GM18873 (cell line): ENCODE data around the gene HDAC4.

Experiments
- ATAC-seq: cut with Tn5 transposase; IDR thresholded peaks from one replicate; pipeline ENCODE4 v1.9.1; 2021; ENCODE audit warnings: mild to moderate bottlenecking, moderate library complexity, moderate number of reproducible peaks; ENCODE audit not compliant: unreplicated experiment, low FRiP score

The HDAC4 gene

GRCh38 chr2:239398521-239398921 lies 2.3 kb downstream of the HDAC4 start:
- no peak for ATAC-seq

GRCh38 chr2:239397931-239398471 lies 2.8 kb downstream of the HDAC4 start:
- ATAC-seq = no peak

DNA sequence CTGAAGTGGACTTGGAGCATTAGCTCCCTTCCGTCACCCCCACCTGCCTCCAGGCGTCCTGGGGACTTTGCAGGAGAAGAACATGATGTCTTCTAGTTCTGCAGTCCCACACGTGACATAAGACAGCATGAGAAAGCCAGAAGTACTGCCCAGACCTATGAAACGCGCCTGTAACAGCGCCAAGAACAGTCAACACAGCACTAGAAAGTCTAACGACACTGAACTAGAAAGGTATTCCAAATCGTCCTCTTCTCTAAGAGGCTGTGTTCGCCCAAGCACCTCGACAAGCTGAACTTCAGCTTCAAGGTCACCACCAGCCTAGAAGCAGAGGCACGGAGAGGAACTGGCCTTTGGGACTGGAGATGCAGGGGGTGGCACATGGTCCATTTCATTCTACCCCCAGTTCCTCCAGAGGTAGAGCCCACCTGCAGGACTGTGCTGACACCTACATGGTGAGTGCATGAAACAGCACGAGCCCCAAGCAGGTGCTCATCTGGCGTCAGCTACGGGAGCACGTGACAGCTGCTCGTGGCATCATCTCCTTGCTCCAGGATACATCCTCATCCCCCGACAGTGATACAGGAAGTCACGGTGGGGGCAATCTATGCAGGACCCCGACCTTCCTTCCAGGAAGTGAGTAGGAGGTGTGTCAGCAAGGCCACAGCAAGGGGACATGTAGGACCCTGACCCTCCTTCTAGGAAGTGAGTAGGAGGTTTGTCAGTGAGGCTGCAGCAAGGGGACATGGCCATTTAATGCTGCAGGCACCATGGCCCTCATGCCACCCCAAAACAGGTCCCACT lies 3.7 kb downstream of the HDAC4 start:
- no peak for ATAC-seq

DNA sequence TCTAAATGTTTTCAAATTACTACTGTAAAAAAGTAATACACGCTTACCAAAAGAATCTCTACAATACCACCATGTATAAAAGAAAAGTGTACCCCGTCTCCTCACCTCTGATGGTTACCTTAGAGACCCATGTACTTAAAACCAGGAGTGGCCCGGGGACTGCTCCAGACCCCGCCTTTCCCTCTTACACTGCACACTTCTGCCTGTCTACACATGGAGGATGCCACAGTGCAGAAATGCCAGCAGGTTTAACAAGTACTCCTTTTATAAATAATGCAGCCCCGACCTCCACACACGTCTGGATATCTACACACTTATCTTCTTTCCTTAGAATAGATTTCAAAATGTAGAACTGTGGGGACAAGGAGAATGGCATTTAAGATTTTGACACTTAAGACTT lies 5.3 kb downstream of the HDAC4 start:
- no peak for ATAC-seq

DNA sequence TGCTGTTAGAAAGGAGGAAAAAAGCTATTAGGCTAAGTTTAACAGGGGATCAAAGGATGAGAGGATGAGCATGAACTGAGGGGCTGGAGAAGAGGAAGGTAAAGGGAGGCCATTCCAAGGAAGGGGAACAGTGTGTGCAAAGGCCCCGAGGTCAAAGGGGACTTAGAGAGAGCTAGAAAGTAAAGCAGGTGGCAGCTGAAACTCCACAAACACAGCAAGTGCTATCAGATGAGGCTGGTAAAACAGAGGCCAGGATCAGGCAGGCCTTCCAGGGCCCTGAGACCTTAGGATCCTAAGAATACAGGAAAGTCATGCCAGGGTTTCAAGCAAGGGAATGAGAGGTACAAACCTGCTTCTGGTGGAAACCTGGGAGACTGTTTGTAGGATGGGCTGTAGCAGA lies 5.8 kb downstream of the HDAC4 start:
- no peak for ATAC-seq

GRCh38 chr2:239394346-239394945 lies 6.4 kb downstream of the HDAC4 start:
- ATAC-seq = no peak

GRCh38 chr2:239393941-239394340 lies 6.9 kb downstream of the HDAC4 start:
- ATAC-seq = no peak

- no peak for ATAC-seq
Observed at GRCh38 chr2:239393388-239393940, 7.4 kb downstream of the HDAC4 start.

DNA sequence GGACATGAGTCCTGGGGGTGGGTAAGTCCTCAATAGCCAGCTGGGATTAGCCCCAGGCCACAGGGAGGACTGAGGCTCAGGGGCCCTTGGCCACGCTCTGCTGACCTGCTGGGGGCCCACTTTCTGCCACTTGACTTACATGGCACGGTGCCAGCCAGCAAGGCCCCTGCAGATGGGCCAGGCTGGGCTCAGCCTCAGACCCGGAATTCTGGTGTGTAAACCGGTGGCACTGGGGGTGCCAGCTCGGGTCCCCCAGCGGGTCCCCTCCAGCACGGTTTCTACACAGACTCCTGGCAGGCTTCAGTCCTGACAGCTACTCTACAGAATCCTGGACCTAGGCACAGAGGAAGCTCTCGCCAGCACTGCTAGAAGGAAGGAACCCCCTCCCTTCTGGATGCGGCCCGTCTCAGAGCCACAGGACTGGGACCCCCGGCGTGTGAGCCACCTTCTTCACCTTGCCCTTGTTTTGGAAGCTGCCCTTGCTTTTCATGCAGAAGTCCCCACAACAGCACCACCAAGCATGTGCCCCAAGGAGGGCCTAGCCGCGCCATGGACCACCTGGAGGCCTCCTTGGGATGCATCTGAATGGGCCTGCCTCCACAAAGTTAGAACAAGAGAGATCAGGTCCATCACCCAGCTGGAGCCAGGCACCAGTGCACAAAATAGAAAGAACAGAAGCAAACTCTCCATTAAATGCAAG lies 8.0 kb downstream of the HDAC4 start:
- no peak for ATAC-seq

GRCh38 chr2:239392072-239392357 lies 8.8 kb downstream of the HDAC4 start:
- ATAC-seq = no peak

GRCh38 chr2:239391286-239392071 lies 9.3 kb downstream of the HDAC4 start:
- no peak for ATAC-seq

DNA sequence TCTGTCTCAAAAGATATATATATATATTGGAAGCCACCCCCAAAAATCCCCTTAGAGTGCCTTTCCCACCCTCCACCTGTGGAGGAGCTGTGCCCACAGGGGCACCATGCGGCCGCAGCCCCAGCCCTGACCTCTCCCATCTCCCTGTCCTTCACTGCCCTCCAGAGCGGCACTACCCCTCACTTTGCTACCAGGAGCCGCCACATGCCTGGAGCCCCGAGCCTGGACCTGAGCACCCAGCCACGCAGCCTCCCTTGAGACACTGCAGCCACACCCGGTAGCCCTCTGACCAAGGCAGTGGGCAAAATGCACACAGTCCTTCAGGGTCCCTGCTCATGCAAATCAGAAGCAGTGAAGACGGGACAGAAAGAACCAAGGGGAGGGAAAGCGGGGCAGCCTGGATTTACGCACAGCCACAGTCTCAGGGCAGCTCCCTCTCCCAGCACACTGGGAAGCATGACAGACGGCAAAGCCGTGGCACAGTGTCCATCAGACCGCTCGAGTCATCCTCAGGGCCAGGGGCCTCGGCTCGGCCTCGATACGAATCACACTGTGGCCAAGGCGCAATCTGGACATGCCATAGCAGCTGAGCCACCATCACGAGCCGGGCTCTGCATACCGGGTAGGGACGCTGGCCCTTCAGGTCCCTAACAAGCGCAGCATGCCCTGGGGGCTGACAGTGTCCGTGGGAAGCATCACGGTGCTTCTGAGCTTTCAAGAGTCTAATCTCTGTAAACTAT lies 10.1 kb downstream of the HDAC4 start:
- ATAC-seq = no peak

- ATAC-seq = no peak
Observed at GRCh38 chr2:239389414-239390329, 11.1 kb downstream of the HDAC4 start.

- no peak for ATAC-seq
Observed at GRCh38 chr2:239388236-239389151, 12.3 kb downstream of the HDAC4 start.

DNA sequence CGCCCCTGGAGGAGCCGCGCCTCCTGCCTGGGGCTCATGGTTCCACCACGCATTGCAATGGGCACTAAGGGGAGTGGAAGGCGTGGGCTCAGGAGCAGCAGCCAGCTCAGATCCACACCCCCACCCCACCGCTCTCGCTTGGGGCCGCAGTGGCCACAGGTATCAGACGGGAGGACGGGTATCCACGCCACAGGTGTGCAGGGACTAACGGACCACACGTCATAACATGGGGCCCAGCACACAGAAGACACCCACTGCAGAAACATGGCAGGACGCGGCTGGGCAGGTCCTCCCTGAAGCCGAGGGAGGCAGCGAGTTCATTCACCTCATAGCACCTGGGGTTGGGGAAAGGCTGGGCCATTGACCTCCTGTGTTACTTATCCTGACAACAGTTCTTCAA lies 13.0 kb downstream of the HDAC4 start:
- no peak for ATAC-seq

DNA sequence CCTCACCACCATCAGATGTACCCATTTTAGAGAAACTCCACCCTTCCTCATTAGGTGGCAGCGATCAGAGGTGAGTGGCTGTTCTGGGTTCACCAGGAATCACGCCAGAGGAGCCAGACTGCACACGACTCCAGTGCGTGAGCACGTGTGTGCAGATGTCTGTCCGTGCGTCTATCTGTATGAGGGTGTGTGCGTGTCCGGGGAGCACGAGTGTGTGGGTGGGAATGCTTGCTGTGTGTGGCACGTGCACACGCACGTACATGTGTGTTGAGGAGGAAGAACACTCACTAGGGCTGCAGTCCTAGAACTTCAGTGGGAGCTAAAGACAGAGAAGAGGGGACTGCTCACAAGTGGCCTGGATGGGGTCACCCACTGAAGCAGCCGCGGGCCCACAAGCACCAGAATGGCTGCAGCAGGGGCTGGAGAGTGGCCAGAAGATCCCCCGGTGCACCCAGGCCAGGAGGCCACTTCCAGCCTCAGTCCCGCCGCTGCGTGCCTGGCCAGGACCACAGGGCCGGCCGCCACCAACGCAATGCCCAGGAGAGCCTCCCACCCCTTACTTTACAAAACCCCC lies 13.9 kb downstream of the HDAC4 start:
- no peak for ATAC-seq

- no peak for ATAC-seq
Observed at GRCh38 chr2:239386001-239386670, 14.7 kb downstream of the HDAC4 start.
